Measurements from ENCODE around the gene MCRS1.

MCRS1 gene

DNA sequence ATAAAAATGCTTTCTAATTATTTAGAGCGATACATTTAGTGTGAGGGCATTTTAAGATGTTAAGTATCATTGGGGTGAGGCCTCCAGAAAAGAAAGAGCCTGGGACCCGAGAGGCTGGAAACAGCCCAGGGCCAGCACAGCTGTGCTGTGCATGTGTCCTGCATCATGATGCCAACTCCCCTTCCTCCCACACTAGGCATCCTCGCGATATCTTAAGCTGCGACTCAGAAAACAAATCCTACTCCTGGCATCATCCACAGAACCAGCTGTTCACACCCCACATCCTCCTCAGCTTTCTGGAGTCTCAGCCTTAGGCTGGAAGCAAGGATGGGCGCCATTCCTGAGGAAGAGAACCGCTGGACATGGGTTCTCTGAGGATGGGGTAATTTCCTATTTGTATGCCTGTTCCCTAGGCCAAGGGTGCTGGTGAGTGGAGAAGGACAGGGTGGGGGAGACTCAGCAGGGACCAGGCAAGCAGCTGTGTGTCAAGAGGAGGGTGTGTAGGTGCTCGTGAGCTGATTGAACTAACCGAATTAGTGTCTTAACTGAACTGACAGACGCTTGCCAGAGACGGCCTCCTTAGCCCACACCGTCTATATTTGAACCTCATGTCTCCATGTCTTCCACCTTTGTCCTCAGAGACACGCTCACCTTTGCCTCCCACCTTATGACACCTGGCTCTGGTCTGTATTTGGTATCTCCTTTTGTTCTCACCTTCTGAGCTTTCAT is 15.6 kb upstream of the MCRS1 start:
- H3K4me3 ChIP-seq (ENCODE audit: low read depth, low read length) = no peak overlapping the region
- DNase-seq (ENCODE audit: low read depth) = peak; percentile 25

DNA sequence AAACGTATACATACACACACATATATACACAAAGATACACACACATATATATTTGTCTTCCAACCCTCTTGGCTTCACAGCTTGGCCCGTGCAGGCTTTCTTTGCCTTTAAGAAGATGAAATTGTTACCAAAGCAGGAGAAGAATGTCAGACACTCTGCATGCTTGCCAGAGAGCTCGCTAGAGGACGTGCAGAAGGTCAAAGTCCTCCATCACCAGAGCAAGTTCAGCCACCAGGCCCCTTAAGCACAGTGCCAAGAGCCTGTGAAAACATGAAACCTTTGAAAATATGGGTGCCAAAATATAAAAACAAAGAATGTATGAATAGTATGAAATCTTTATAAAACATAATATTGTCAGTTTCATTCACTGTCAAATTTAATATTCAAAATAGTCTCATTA is 14.9 kb upstream of the MCRS1 start:
- no peak overlapping the region for H3K4me3 ChIP-seq (ENCODE audit: low read depth, low read length)
- no peak for DNase-seq (ENCODE audit: low read depth)

DNA sequence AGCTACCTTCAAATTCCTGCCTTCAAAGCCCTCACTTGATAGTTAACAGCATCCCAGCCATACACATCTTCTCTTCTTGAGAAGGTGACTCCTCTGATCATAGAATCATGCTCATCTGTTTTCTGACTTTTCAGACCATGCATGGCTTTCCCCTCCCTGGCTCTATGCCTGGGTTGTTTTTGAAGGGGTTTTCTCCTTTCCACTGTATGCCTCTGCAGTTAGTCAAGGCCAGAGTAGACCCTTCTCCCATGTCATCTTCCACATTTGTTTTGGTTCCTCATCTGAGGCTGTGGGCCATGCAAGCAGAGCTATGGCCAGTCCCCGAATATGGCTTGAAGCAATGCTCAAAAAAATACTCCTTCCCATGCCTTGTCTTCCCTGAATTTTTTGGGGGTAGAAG is 14.3 kb upstream of the MCRS1 start:
- DNase-seq (ENCODE audit: low read depth) = no peak
- no peak overlapping the region for H3K4me3 ChIP-seq (ENCODE audit: low read depth, low read length)

DNA sequence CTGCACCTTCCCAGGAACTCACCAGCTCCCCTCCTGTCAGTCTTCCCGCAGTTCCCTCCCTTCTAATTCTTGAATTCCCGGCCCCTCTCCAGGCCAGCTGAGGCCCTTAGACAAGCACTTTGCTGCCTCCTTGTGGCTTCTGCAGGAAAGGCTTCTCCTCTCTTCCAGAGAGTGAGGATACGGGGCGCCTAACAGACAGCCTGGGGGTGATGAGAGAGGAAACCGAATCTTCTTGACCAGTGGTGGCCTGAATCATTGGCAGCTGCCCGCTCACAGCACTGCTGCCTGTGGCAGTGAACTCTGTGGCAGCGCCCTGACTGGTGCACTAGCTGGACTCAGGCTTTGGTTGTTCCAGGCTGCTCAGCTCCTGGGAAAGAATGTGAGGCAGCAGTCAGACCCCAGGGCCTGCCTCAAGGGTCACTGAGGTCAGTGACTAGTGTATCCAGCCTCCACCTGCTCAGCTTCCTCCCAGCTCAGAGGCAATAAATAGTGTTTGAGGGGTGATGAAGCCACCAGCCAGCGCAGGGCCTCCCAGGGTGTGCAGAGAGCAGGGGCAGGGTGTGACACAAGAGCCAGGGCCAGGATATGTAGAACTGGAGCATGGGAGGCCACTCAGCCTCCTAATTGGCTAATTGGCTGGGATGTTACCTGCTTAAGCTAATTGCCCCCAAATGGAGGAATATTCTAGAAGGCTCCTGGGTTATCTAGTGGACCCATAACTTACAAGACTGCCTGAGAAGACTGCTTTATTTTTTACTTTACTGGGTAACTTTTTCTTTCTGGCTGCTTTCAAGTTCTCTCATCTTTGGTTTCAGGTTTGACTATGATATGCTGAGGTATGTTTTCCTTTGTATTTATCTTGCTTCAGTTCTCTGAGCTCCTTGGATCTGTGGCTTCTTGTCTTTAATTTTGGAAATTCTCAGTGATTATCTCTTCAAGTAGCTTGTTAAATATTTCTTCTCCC is 12.9 kb upstream of the MCRS1 start:
- DNase-seq (ENCODE audit: low read depth) = peak; percentile 31
- H3K4me3 ChIP-seq (ENCODE audit: low read depth, low read length) = no peak overlapping the region

DNA sequence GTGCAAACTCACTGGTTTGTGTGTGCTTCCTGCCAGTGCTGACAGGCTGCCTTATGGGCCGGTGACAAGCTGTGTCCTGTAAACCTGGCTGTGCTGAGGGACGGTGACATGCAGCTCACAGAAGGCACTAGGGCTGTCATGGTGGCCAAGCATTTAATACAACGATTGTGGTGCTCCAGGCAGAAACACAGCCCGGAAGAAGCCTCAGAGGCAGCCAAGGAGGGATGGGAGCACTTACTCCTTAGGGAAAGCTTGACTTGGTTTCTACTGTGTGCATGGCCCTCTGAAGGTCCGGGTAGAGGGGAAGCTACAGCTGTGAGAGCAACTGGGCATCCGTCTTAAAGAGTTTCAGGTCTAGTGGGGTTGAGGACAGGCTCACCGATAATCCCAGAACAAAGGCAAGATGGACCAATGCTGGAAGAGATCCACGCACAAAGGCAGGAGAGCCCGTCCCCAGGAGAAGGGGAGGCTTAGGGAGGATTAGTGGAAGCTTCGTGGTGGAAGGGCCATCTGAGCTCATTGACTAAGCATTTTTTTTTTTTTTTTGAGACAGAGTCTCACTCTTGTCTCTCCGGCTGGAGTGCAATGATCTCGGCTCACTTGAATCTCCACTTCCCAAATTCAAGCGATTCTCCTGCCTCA is 10.7 kb upstream of the MCRS1 start:
- H3K4me3 ChIP-seq (ENCODE audit: low read depth, low read length) = no peak overlapping the region
- no peak for DNase-seq (ENCODE audit: low read depth)

DNA sequence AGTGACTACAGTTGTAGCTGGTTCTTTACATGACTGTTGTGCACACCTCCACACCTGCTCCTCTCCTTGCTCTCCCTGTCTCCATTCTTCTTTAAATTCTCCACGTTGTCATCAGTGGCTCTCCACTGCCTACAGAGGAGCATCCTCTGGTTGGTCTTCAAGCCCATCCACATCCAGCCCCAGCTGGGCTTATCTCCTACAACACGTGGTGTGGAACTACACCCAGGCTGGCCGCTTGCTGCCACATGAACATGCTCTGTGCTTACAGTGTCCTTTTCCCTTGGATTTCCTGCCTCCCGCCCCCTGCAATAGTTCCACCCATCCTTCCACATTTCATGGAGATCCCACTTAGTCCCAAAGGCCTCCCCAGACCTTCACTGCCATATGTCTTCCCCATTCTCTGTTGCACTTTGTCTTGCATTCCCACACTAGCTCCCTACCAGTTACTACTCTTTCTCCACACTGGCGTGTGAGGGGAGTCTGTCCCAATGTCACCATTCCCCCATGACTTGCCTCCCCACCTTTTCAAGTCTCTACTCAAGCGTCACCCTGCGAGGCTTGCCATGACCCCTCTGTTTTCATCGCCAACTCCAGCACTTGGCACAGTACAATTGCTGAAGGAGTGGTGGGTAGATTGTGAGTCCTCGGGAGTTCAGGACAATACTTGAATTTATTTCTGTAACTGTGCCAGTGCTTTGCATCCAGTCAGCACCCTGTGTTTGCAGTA is 9.8 kb upstream of the MCRS1 start:
- H3K4me3 ChIP-seq (ENCODE audit: low read depth, low read length) = no peak overlapping the region
- no peak for DNase-seq (ENCODE audit: low read depth)

DNA sequence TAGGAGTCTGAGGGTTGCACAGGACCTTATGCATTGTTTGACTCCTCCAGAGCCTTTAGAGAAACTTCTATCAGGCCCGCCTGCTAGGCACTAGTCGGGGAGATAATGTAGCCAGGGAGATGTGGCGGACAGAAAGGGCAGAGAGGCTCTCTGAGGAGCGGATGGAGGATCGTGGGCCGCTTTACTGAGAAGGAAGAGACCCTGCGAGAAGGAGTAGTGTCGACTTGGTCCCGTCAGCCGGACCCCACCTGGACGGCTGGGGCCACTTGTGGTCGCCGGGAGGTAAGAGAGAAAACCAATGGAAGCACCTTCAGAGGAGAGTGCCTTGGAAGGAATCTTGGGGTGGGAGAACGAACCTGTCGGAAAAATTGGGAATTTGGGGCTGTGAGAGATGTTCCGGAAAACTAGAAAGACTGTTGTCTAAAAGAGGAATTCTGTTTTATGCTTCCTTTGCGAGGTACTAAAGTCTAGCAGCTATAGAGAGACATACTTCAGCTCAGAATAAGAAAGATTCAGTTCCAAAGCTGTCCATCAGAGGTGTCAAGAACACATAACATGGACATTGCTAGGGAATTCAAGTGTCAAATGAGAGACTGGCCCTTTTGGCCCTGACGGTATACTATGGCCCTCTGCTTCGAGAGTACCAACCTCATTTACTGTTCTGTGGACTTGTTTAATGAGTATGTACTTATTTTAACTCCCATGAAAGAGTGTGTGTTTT is 660 bp upstream of the MCRS1 start:
- peak overlapping the region; percentile 100 for H3K4me3 ChIP-seq (ENCODE audit: low read depth, low read length)
- no peak for DNase-seq (ENCODE audit: low read depth)

DNA sequence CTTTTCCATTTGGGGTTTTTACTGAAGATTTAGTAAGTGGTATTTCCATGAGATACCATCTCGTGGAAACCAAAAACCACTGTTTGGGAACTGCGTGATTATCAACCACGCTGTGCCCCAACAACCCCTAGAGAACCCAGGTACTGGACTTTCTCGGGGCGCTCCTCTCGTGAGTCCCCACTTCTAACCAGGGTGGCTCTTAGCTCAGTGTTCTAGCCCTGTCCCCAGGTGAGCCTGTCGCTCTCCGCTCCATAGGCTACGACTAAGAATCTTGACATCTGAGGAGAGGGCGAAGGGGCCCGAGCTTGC is 686 bp downstream of the MCRS1 start:
- H3K4me3 ChIP-seq (ENCODE audit: low read depth, low read length) = peak overlapping the region; percentile 100
- no peak for DNase-seq (ENCODE audit: low read depth)

DNA sequence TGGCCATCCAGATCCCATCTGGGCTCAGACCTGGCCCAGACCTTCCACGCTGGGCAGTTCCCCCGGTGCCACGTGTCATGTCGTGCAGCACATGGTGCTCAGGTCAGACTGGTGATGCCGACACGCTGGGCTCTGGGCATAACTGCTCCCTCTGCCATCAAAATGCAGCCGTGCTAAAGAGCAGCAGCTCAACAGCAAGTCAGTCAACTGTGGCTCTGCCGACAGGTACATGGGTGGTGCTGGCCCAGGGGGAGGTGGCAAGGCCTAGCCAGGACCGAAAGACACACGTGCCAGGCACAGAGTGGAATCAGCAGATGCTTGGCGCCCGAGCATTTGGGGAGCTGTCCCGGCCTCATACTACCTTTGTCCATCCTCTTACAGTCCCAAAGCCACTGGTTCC is 1.6 kb downstream of the MCRS1 start:
- no peak for DNase-seq (ENCODE audit: low read depth)
- no peak overlapping the region for H3K4me3 ChIP-seq (ENCODE audit: low read depth, low read length)

DNA sequence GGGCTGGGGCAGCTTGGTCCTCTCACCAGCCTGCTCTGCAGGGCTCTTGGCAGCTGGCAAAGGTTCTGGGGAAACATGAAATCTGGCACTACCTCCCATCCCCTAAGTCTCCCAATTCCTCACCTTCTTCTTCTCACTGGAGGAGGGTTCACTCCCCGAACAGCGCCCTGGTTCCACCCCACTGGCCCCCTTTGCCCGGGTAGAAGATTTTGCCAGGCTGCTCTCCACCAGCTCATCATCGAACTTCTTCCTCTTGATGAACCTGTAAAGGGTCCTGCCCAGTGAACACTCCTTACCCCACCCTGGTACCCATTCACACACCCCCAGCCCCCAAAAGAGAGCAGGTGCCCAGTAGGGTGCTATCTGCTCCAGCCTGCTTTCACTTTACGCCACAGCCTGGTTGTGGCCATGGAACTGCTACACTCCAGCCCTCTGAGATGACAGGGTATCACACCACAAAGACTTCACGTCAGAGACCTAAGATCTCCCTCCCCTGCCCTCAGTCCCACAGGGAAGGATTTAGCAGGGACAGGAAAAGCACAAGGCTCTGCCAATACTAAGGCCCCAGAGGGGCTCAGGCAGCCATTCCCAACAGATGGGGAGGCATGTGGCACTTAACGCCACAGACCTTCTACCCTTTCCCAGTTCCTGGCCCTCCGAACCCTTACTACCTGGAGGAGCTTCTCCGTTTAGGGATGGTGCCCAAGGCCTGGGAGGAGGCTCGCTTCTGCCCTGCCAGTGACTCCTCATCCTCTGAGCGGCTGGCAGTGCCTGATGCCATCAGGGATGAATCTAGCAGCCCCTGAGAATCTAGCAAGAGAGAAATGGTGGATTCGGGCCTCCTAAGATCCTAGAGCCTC is 2.3 kb downstream of the MCRS1 start:
- no peak overlapping the region for H3K4me3 ChIP-seq (ENCODE audit: low read depth, low read length)
- DNase-seq (ENCODE audit: low read depth) = no peak

DNA sequence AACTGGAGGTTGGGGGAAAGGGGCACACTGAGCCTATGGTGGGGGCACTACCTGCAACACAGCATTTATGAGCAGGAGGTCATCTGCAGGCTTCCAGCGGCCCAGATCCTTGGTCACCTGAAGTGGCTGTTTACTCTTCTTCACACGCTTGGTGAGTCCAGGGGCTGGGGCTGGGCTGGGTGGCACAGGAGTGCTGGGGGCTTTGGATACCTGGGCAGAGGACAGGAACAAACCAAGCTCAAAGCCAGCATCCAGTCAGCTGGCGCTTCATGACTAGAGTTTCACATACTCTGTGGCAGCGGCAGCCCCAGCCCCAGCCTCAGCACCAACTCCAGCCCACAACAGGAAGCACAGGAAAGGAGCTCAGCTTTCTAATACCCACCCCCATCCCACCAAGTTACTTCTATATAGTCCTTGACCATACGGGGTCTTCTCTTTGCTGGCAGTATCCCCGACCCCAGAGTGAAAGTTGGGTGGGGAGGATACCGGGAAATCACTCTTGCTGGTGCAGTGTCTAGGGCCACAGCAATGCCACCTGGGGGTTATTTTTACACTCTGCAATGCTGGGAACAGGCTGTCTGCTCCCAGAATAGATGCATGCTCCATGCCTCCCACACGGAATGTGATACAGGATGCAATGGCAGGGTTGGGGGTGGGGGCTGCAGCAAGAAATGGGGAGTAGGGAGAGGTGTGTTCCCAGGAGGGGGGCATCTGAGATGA is 3.1 kb downstream of the MCRS1 start:
- H3K4me3 ChIP-seq (ENCODE audit: low read depth, low read length) = no peak overlapping the region

DNA sequence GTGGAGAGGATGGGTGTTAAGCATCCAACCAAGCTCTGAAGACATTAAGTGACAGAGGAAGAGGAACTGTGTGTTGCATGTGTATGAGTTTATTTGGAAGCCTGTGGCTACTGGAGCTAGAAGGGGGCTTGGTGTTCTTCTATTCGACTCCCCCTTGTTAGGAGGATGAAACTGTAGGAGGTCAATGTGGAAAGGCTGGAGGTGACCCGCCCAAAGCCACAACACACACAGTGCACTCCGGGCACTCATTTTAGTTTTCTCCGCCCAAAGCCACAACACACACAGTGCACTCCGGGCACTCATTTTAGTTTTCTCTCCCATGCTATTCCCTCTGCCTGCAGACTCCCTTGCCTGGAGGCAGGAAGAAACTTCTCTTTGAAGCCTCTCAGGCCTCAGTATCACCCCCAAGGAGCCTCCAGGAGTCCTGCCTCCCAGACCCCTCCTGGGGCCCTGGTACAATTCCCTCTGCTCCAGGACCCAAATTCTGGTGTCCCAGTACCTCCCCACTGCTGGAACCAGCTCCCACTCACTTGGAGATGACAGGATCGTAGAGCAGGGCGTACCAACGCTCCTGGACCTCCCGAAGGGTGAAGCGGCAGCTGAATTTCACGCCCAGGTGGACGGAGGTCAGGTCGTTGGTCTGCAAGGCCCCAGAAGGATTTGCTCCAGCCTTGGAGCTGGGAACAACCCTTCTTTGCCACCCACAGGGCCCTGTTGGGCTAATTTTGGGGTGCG is 3.8 kb downstream of the MCRS1 start:
- no peak for DNase-seq (ENCODE audit: low read depth)
- no peak overlapping the region for H3K4me3 ChIP-seq (ENCODE audit: low read depth, low read length)

More for the DNA sequence above, 3.1 kb downstream of the MCRS1 start:
- no peak for DNase-seq (ENCODE audit: low read depth)

DNA sequence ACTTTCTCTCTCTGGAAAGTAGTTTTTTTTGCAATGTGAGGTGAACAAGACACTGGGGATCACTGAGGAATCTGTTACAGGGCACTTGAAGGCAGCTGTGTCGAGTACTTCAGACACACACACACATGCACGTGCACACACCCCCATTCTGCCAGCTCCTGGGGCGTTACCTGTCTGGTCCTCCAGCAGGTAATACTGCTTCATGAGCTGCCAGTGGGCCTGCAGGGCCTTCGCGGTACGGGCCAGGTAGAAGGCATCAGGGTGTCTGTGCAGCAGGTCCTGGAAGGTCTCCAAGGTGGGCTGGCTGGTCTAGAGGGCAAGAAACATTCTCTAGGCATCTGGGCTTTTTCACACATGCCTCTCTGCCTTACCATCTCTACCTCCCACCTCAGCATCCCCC is 5.1 kb downstream of the MCRS1 start:
- no peak for DNase-seq (ENCODE audit: low read depth)

DNA sequence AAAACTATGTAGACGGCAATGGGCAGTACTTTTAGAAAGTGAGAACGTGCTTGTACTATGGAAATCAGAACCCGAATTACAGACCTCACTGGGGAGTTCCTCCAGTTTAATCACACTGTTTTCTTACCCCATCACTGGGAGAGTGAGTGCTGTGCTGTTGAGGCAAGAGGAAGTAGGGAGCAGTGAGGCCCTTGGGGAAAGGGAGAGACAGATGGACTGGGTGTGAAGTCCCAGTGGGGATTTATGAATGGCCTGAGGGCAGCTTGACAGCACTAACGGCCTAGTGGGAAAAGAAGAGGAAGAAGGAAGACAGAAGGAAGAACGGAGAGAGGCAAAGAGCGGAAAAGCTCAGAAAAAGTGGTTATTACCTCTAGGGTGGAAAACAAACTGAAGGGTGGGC is 5.7 kb downstream of the MCRS1 start:
- H3K4me3 ChIP-seq (ENCODE audit: low read depth, low read length) = no peak overlapping the region
- no peak for DNase-seq (ENCODE audit: low read depth)

More for the DNA sequence above, 5.1 kb downstream of the MCRS1 start:
- H3K4me3 ChIP-seq (ENCODE audit: low read depth, low read length) = no peak overlapping the region

DNA sequence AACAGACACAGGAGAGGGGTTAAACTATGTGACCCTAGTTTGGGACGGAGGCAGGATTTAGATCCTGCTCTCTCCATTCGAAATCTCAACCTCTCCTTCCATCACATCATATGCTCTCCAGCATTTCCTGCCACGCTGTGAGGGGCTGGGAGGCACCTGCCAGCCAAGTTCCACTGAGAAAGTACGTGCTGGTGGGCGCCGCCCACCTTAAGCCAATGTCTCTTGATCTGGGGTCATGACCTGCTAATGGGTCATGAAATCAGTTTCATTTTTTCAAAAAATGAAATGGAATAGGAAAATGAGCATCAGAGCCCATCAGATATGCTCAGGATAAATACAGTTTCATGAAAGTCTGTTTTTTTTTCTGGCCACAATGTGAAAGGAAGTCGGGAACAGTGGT is 7.2 kb downstream of the MCRS1 start:
- H3K4me3 ChIP-seq (ENCODE audit: low read depth, low read length) = no peak overlapping the region
- DNase-seq (ENCODE audit: low read depth) = no peak

DNA sequence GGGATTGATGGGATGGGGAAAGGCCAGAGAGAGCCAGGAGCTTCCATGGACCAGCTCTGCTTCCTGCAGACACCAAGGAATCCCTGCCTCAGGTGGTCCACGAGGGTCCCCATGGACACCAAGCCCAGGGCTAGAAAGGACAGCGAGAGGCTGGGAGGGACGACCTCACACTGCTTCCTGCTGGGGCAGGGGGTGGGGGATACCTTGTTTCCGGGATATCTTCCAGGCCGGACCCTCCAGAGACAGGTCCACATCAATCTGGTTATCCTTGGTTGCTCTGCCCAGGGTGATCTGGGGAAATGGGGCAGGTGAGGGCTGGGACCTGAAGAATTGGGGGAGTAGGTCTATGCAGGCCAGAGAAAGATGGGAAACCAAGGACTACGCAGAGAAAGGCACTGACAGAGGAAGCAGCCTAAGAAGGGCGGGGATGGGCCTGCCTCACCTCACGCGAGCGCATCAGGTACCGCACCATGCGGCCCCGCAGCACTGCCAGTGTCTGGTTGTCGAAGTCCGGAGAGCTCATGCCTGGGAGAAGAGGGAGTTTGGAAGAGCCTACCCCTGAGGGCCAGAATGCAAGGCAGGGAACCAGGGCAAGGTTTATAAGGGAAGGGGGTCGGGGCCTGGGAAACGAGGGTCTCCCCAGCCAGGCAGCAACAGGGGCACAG is 8.8 kb downstream of the MCRS1 start:
- DNase-seq (ENCODE audit: low read depth) = no peak

DNA sequence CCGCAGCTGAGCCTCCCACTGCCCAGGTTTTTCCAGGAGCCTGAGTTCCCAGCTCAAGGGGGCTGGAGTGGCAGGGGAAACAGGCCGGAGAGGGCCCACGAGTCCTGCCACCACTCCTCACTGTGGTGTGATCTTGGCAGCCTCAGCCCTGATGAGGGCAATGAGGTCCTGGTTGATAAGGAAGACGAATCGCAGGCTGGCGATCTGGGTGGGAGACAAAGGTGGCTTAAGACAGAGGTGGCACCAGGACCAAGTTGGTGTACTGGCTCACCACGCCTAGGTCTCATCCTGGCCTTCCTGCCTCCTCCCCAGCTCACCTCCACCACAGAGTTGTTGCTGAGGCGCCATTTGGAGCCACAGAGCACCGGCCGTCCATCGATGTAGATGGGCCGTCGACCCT is 9.4 kb downstream of the MCRS1 start:
- no peak for DNase-seq (ENCODE audit: low read depth)
- no peak overlapping the region for H3K4me3 ChIP-seq (ENCODE audit: low read depth, low read length)

More for the DNA sequence above, 8.8 kb downstream of the MCRS1 start:
- H3K4me3 ChIP-seq (ENCODE audit: low read depth, low read length) = no peak overlapping the region
